HCT116 (cell line): ENCODE data around the gene PLXDC1.

ENCODE experiments used
- CTCF ChIP-seq, 3 experiments: fragments of 200-600 bp in 1 of 3; sonication (generic) in 1 of 3; IDR thresholded peaks in 2 of 3; conservative IDR thresholded peaks in 1 of 3; 2 replicates each; pipeline ENCODE4 v1.5.1; 2012 to 2017; ENCODE audit warnings: low read depth in 2 of 3, low read length in 2 of 3, antibody characterized with exemption in 1 of 3, borderline replicate concordance in 1 of 3, control low read depth in 1 of 3, mild to moderate bottlenecking in 1 of 3, mixed read lengths in 1 of 3, mixed run types in 1 of 3, moderate library complexity in 1 of 3; ENCODE audit not compliant: insufficient read depth in 1 of 3
- ZNF274 ChIP-seq: fragments of 200-500 bp; sonication (Bioruptor generic); IDR thresholded peaks from 2 replicates; pipeline ENCODE4 v1.6.1; 2014; ENCODE audit warnings: mild to moderate bottlenecking, low read depth, low read length, inconsistent platforms

- TF ChIP-seq CTCF (IDR thresholded peaks at IDR 0.05 in 2 of 3, conservative IDR thresholded peaks at IDR 0.05 in 1 of 3; ENCODE audit: borderline replicate concordance in 1 of 3, insufficient read depth in 1 of 3, low read depth in 2 of 3, low read length in 2 of 3) (no peak), ZNF274 (no peak)
These were observed 45.7 kb downstream of the PLXDC1 start for GRCh38 chr17:39105705-39106104.
